Activated B cell treated with CpG ODN at 0.5 μM for 24 hours (primary cell): Measurements from ENCODE around the gene CAMTA1. TPM values are rescaled to one million over a fixed set of nuclear protein-coding genes. Genes with fewer than 3 reads are reported as not detected.

ENCODE experiments used
- ATAC-seq: fragments of 200-7000 bp; cut with Tn5 transposase; one replicate; pipeline ENCODE4 v1.10.0; 2021; ENCODE audit warnings: low read depth, mild to moderate bottlenecking, moderate library complexity
- CTCF ChIA-PET: fragments of 350-600 bp; sonication (Branson Sonifier 250); formaldehyde crosslinking; loops from one replicate; lab custom pipeline; 2021; ENCODE audit warnings: antibody characterized with exemption; lab: Charles Lee
- POLR2A ChIA-PET: fragments of 350-600 bp; sonication (Branson Sonifier 250); formaldehyde crosslinking; loops from one replicate; lab custom pipeline; 2021; ENCODE audit warnings: antibody characterized with exemption; lab: Charles Lee
- DNase-seq: peaks from one replicate; pipeline ENCODE4 v3.0.0; 2022
- H3K27ac Mint-ChIP-seq: one replicate; pipeline ENCODE4 v1.8.0; 2020; ENCODE audit warnings: mixed read lengths
- H3K27me3 Mint-ChIP-seq: one replicate; pipeline ENCODE4 v1.8.0; 2021; ENCODE audit warnings: mixed read lengths
- H3K36me3 Mint-ChIP-seq: one replicate; pipeline ENCODE4 v1.8.0; 2021; ENCODE audit warnings: low read depth, mixed read lengths
- H3K4me1 Mint-ChIP-seq: one replicate; pipeline ENCODE4 v1.8.0; 2021; ENCODE audit warnings: mixed read lengths
- H3K4me3 Mint-ChIP-seq: one replicate; pipeline ENCODE4 v1.8.0; 2020; ENCODE audit warnings: mild to moderate bottlenecking, mixed read lengths
- H3K9me3 Mint-ChIP-seq: one replicate; pipeline ENCODE4 v1.8.0; 2020; ENCODE audit warnings: mixed read lengths
- CTCF ChIP-seq: fragments of 200-600 bp; IDR thresholded peaks from one replicate; pipeline ENCODE4 v1.8.0; 2022; ENCODE audit warnings: antibody characterized with exemption, mild to moderate bottlenecking
- intact Hi-C: fragments of 100-400 bp; cut with micrococcal nuclease; formaldehyde crosslinking; loops from one replicate; pipeline ENCODE4 v1.15.1; 2024
- total RNA-seq: library from RNA; stranded (reverse); gene quantifications from 2 replicates; pipeline ENCODE4 v1.2.3, GENCODE V29; 2022

The CAMTA1 gene
- total RNA-seq, 1 donor from 2014 or later = 49.8 TPM

DNA sequence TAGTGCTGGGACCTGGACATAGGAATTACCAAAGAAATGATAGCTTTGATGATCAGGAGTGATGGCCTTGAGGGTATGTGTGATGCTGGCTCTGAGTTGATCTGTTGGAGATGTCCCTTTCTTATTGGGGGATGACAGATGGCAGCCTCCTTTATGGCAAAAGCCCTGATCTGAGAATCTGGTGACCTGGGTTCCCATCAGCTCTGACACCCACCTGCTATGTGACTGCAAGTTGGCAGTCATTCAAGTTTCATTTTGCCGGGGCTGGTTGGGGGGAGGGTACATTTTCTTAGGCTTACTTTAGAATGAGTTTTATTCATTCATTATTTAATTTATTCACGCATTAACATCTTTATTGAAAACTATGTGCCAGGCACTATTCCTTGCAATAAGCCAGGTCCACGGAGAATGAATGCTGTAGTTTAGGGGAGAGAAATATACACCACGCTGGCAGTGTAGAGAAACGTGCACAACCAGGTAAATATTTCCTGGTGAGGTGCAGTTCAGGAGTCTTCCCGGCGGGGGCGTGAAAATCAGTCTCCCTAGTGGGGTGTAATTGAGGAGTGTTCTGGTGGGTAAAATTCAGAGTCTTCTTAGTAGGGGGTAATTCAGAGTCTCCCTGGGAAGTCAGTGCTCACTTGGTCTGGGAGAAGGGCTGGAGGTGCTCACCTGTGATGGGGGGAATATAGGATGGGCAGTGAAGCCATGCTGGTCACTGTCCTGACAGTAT is 401.3 kb downstream of the CAMTA1 start:
- DNase-seq (no peak), ATAC-seq (no peak)
- H3K4me1 Mint-ChIP-seq = no peaks in the 10 kb centered on the region
- intact Hi-C loops = no loop called here
- H3K36me3 Mint-ChIP-seq = no peaks in the 10 kb centered on the region
- no peak overlapping the region for H3K4me3 Mint-ChIP-seq
- H3K27me3 Mint-ChIP-seq = peaks cover 1% of the 10 kb centered on the region
- H3K9me3 Mint-ChIP-seq = peaks cover 2% of the 10 kb centered on the region
- CTCF ChIA-PET = no interaction called here
- H3K27ac Mint-ChIP-seq = no peak overlapping the region
- no peak for TF ChIP-seq CTCF
- POLR2A ChIA-PET = no interaction called here

- intact Hi-C loops = no loop called here
- H3K27me3 Mint-ChIP-seq = peaks cover 1% of the 10 kb centered on the region
- no peak for TF ChIP-seq CTCF
- H3K36me3 Mint-ChIP-seq = no peaks in the 10 kb centered on the region
- ATAC-seq (no peak), DNase-seq (no peak)
- ChIA-PET POLR2A (no interaction called here), CTCF (no interaction called here)
- H3K27ac Mint-ChIP-seq = no peak overlapping the region
- H3K4me3 Mint-ChIP-seq = no peak overlapping the region
- H3K9me3 Mint-ChIP-seq = peaks cover 2% of the 10 kb centered on the region
- H3K4me1 Mint-ChIP-seq = no peaks in the 10 kb centered on the region
These were observed 401.8 kb downstream of the CAMTA1 start for GRCh38 chr1:7187112-7187493.

DNA sequence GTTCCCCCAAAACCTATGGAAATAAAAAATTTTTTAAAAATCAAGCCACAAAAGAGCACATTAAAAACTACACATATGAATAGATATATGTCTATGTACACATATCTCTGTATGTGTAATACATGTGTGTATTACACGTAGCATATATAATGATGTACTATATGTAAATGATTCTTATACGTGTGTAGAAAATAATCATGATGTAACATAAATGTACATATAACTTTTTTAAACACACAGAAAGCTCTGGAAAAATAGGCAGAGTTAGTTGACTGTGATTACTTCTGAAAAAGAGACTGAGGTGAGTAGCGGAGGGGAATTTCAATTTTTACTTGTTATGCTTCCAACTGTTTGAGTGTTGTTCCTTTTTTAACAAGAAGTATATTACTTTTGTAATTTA is 405.0 kb downstream of the CAMTA1 start:
- ChIA-PET CTCF (no interaction called here), POLR2A (no interaction called here)
- peaks cover 2% of the 10 kb centered on the region for H3K27me3 Mint-ChIP-seq
- no peaks in the 10 kb centered on the region for H3K36me3 Mint-ChIP-seq
- ATAC-seq (no peak), DNase-seq (no peak)
- TF ChIP-seq CTCF = no peak
- no peak overlapping the region for H3K4me3 Mint-ChIP-seq
- H3K9me3 Mint-ChIP-seq = peaks cover 2% of the 10 kb centered on the region
- H3K4me1 Mint-ChIP-seq = no peaks in the 10 kb centered on the region
- intact Hi-C loops = no loop called here
- H3K27ac Mint-ChIP-seq = no peak overlapping the region

DNA sequence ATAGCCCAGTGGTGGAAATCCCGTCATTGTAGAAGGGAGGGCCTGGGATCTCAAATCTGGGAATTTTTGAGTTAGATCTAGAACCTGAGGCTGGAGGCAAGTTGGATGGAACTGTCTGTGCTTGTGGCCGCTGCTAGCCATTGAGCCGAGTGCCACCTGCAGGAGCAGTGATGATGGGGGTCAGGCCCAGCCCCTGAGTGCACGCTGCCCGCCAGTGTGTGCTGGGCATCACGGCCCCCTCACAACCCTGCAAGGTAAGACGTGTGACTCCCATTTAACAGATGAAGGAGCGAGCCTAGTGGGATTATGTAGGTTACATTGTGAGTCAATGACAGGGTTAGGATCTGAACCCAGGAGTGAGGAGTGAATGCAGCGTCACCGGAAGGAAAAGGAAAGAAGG is 407.2 kb downstream of the CAMTA1 start:
- Mint-ChIP-seq H3K27ac (no peak overlapping the region), H3K27me3 (peaks cover 2% of the 10 kb centered on the region), H3K36me3 (no peaks in the 10 kb centered on the region), H3K4me3 (no peak overlapping the region), H3K4me1 (no peaks in the 10 kb centered on the region), H3K9me3 (peaks cover 2% of the 10 kb centered on the region)
- no peak for ATAC-seq
- POLR2A ChIA-PET = no interaction called here
- no peak for TF ChIP-seq CTCF
- no peak for DNase-seq
- intact Hi-C loops = no loop called here
- CTCF ChIA-PET = no interaction called here

DNA sequence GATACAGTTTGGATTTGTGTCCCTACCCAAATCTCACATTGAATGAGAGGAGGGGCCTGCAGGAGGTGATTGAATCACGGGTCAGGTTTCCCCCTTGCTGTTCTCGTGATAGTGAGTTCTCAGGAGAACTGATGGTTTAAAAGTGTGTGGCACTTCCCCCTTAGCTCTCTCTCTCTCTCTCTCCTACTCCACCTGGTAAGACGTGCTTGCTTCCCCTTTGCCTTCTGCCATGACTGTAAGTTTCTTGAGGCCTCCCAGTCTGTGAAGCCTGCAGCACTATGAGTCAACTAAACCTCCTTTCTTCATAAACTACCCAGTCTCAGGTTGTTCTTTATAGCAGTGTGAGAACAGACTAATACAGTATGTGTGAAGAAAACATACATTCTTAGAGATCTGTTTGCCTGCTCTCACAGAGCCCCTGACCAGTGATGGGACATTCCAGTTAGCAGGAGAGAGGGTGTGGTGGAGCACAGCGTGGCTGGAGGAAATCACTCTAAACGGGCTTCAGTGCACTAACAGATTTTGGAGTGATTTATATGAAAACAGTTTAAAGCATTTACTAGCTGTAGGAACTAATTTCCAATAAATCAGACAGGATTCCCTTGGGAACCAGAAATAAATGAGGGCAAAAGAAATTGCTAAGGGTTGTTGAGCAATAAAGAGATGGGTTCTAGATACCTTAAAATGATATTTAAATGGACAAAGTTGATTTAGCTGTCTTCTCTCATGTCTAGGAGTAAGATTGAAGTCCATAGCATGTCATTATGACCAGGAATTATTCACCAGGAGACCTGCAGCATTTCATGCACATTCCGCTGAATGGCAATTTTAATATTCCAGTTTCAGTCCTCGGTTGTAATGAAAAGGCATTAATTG is 411.0 kb downstream of the CAMTA1 start:
- H3K27ac Mint-ChIP-seq = no peak overlapping the region
- CTCF ChIA-PET = no interaction called here
- POLR2A ChIA-PET = no interaction called here
- no peaks in the 10 kb centered on the region for H3K36me3 Mint-ChIP-seq
- H3K4me3 Mint-ChIP-seq = no peak overlapping the region
- intact Hi-C loops = no loop called here
- no peaks in the 10 kb centered on the region for H3K9me3 Mint-ChIP-seq
- DNase-seq (no peak), ATAC-seq (no peak)
- peaks cover 2% of the 10 kb centered on the region for H3K27me3 Mint-ChIP-seq
- TF ChIP-seq CTCF = no peak
- no peaks in the 10 kb centered on the region for H3K4me1 Mint-ChIP-seq
